OCI-LY1 (cell line): ENCODE data around the gene LCN12.

Source experiments
- H2AFZ ChIP-seq: fragments of 200-600 bp; sonication (generic), shearing (Covaris generic); 2 replicates; pipeline ENCODE4 v1.6.0; 2014; ENCODE audit warnings: antibody characterized with exemption, mild to moderate bottlenecking, low read length
- H3F3A ChIP-seq: fragments of 200-600 bp; sonication (generic), shearing (Covaris generic); 2 replicates; pipeline ENCODE4 v1.6.0; 2014; ENCODE audit warnings: mild to moderate bottlenecking, antibody characterized with exemption, low read length, moderate library complexity; ENCODE audit not compliant: insufficient read depth
- H3K27ac ChIP-seq: fragments of 200-600 bp; sonication (generic); 2 replicates; pipeline ENCODE4 v1.5.1; 2014; ENCODE audit warnings: low read length, mixed run types, mild to moderate bottlenecking, low read depth; ENCODE audit not compliant: poor library complexity, severe bottlenecking
- H3K27me3 ChIP-seq: fragments of 200-600 bp; sonication (generic); 2 replicates; pipeline ENCODE4 v1.6.0; 2014; ENCODE audit warnings: antibody characterized with exemption, mild to moderate bottlenecking, low read length, moderate library complexity; ENCODE audit not compliant: insufficient read depth
- H3K36me3 ChIP-seq: fragments of 200-600 bp; sonication (generic); 2 replicates; pipeline ENCODE4 v1.6.1; 2014; ENCODE audit warnings: mild to moderate bottlenecking, antibody characterized with exemption, low read length, moderate library complexity, mixed read lengths; ENCODE audit not compliant: insufficient read depth
- H3K4me1 ChIP-seq: fragments of 200-600 bp; sonication (generic); 2 replicates; pipeline ENCODE4 v1.5.1; 2014; ENCODE audit warnings: mild to moderate bottlenecking, low read length, moderate library complexity; ENCODE audit not compliant: insufficient read depth, severe bottlenecking
- H3K4me2 ChIP-seq: fragments of 200-600 bp; sonication (generic), shearing (Covaris generic); 2 replicates; pipeline ENCODE4 v1.6.1; 2014; ENCODE audit warnings: low read length
- H3K4me3 ChIP-seq: fragments of 200-600 bp; sonication (generic); 2 replicates; pipeline ENCODE4 v1.5.1; 2014; ENCODE audit warnings: low read length, low read depth, mild to moderate bottlenecking, mixed read lengths; ENCODE audit not compliant: poor library complexity, severe bottlenecking
- H3K79me2 ChIP-seq: fragments of 200-600 bp; shearing (Covaris generic); 2 replicates; pipeline ENCODE4 v1.6.1; 2016; ENCODE audit warnings: mixed run types, low read length, mixed read lengths; ENCODE audit not compliant: insufficient read depth
- H3K9ac ChIP-seq: fragments of 200-600 bp; sonication (generic), shearing (Covaris generic); 2 replicates; pipeline ENCODE4 v1.6.1; 2014; ENCODE audit warnings: mild to moderate bottlenecking, low read length, mixed read lengths
- H3K9me2 ChIP-seq: fragments of 200-600 bp; sonication (generic), shearing (Covaris generic); 2 replicates; pipeline ENCODE4 v1.6.1; 2014; ENCODE audit warnings: low read depth, mild to moderate bottlenecking, low read length, mixed read lengths
- H3K9me3 ChIP-seq: fragments of 200-600 bp; shearing (Covaris generic); 2 replicates; pipeline ENCODE4 v1.6.1; 2014; ENCODE audit warnings: low read length, mixed read lengths
- H4K20me1 ChIP-seq: fragments of 200-600 bp; sonication (generic), shearing (Covaris generic); 2 replicates; pipeline ENCODE4 v1.6.0; 2016; ENCODE audit warnings: mild to moderate bottlenecking, low read length; ENCODE audit not compliant: insufficient read depth
- EZH2 ChIP-seq: fragments of 200-600 bp; sonication (generic), shearing (Covaris generic); IDR thresholded peaks from 2 replicates; pipeline ENCODE4 v1.8.0; 2017; ENCODE audit warnings: borderline replicate concordance, mixed run types, mild to moderate bottlenecking, antibody characterized with exemption, low read length, moderate library complexity, mixed read lengths
- TF ChIP-seq, protein P1 (sequence below): fragments of 200-600 bp; sonication (generic), shearing (Covaris generic); IDR thresholded peaks from 2 replicates; pipeline ENCODE4 v1.5.1; 2017; ENCODE audit warnings: mild to moderate bottlenecking, antibody characterized with exemption, low read length, moderate library complexity, mixed read lengths

LCN12 gene

DNA sequence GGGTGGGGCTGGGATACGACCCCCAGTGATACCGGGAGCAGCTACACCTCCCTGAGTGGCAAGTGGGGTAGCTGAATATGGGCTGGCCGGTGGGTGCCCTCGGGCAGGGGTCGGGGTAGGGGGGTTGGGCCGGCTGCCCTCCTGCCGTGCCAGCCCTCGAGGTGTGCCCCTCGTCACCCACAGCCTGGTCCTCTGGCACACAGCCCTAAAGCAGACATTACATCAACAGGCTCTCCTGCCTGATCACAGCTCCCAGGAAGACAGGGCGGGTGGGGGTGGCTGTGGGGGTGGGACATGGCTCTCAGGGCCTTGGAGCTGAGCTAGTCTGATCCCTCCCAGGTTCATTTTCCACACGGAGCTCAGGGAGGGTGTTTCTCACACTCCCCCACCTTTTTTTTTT is 30.8 kb upstream of the LCN12 start:
- H3K4me1 ChIP-seq: peaks cover 15% of the 10 kb centered on the region
- no peak overlapping the region for H3K4me3 ChIP-seq
- no peak overlapping the region for H3K4me2 ChIP-seq
- H3K27me3 ChIP-seq: no peaks in the 10 kb centered on the region
- H3K9ac ChIP-seq: no peak overlapping the region
- TF ChIP-seq, protein P1, sequence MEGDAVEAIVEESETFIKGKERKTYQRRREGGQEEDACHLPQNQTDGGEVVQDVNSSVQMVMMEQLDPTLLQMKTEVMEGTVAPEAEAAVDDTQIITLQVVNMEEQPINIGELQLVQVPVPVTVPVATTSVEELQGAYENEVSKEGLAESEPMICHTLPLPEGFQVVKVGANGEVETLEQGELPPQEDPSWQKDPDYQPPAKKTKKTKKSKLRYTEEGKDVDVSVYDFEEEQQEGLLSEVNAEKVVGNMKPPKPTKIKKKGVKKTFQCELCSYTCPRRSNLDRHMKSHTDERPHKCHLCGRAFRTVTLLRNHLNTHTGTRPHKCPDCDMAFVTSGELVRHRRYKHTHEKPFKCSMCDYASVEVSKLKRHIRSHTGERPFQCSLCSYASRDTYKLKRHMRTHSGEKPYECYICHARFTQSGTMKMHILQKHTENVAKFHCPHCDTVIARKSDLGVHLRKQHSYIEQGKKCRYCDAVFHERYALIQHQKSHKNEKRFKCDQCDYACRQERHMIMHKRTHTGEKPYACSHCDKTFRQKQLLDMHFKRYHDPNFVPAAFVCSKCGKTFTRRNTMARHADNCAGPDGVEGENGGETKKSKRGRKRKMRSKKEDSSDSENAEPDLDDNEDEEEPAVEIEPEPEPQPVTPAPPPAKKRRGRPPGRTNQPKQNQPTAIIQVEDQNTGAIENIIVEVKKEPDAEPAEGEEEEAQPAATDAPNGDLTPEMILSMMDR: no peak
- no peak for TF ChIP-seq EZH2
- H3K79me2 ChIP-seq: no peaks in the 10 kb centered on the region
- H3K36me3 ChIP-seq: peaks cover 75% of the 10 kb centered on the region
- H3K9me3 ChIP-seq: no peaks in the 10 kb centered on the region
- H3F3A ChIP-seq: no peaks in the 10 kb centered on the region
- no peak overlapping the region for H2AFZ ChIP-seq
- no peaks in the 10 kb centered on the region for H4K20me1 ChIP-seq
- no peaks in the 10 kb centered on the region for H3K9me2 ChIP-seq
- H3K27ac ChIP-seq: no peak overlapping the region

DNA sequence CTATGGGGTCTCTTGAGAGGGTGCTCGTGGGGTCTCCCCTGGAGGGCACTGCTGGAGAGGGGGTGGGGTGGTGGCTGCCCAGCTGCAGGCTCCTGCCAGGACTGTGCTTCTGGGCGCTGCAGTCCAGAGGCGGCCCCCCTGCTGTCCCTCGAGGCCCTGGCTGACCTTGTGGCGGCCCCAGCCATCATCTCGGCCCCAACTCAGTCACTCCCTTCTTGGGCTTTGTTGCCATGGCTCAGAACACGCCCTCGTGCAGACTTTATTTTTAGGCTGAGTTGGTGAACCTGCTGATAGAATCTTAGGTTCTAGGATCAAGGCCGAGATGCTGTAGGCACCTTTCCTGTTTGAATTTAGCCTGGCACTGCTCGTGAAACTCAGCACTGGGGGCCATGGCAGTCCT is 30.4 kb upstream of the LCN12 start:
- Histone ChIP-seq H3K27ac (no peak overlapping the region), H3K9ac (no peak overlapping the region), H3K4me1 (peaks cover 15% of the 10 kb centered on the region), H3K4me3 (no peak overlapping the region), H2AFZ (no peak overlapping the region), H3K4me2 (no peak overlapping the region), H3F3A (no peaks in the 10 kb centered on the region), H4K20me1 (no peaks in the 10 kb centered on the region), H3K9me3 (no peaks in the 10 kb centered on the region), H3K9me2 (no peaks in the 10 kb centered on the region), H3K36me3 (peaks cover 74% of the 10 kb centered on the region), H3K79me2 (no peaks in the 10 kb centered on the region), H3K27me3 (no peaks in the 10 kb centered on the region)
- TF ChIP-seq EZH2: no peak
- TF ChIP-seq, protein P1: no peak

DNA sequence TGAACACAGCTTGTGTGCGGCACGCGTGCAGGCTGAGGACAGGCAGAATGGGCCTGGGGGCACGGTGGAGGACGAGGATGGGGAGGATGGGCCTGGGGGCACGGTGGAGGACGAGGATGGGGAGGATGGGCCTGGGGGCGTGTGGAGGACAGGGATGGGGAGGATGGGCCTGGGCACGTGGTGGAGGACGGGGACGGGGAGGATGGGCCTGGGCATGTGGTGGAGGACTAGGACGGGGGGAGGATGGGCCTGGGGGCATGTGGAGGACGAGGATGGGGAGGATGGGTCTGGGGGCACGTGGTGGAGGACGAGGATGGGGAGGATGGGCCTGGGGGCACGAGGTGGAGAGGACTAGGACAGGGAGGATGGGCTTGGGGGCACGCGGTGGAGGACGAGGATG is 29.5 kb upstream of the LCN12 start:
- Histone ChIP-seq H3K4me3 (no peak overlapping the region), H3K9ac (no peak overlapping the region), H4K20me1 (no peaks in the 10 kb centered on the region), H3F3A (no peaks in the 10 kb centered on the region), H3K4me1 (peaks cover 15% of the 10 kb centered on the region), H3K4me2 (no peak overlapping the region), H3K79me2 (no peaks in the 10 kb centered on the region), H3K36me3 (peaks cover 74% of the 10 kb centered on the region), H2AFZ (no peak overlapping the region), H3K27ac (no peak overlapping the region), H3K9me2 (no peaks in the 10 kb centered on the region), H3K9me3 (no peaks in the 10 kb centered on the region), H3K27me3 (no peaks in the 10 kb centered on the region)
- TF ChIP-seq EZH2: no peak
- TF ChIP-seq, protein P1: no peak
